K562 (cell line): ENCODE results near the gene GPR152. TPM values are rescaled to one million over a fixed set of nuclear protein-coding genes. Genes with fewer than 3 reads are reported as not detected.

ENCODE experiments used
- ATAC-seq: fragments of 200-7000 bp; cut with Tn5 transposase; 3 replicates; pipeline ENCODE4 v1.9.1; 2020; ENCODE audit warnings: moderate library complexity
- BruUV-seq: library from RNA; stranded (reverse); fragments of 400-500 nt; replicated peaks from 2 replicates; lab custom pipeline; 2021; lab: Mats Ljungman, UMichigan
- CTCF ChIA-PET: fragments of 300-600 bp; formaldehyde crosslinking; extraction: SDS; loops from one replicate; lab custom pipeline; 2021; ENCODE audit warnings: low intra/inter-chr PET ratio; lab: Yijun Ruan, JAX
- POLR2A ChIA-PET: fragments of 300-600, 350-650 bp; sonication (Branson Sonifier 250); formaldehyde crosslinking; extraction: SDS; loops from one replicate; lab custom pipeline; 2021; ENCODE audit warnings: antibody characterized with exemption, inconsistent platforms; lab: Yijun Ruan, JAX
- DNase-seq, 4 experiments: peaks; one replicate each; pipeline versions ENCODE4 v3.0.0 to v3.0.0-alpha.2; 2011 to 2018; ENCODE audit warnings: low spot score in 3 of 4, mixed read lengths in 3 of 4; ENCODE audit errors: extremely low read depth in 1 of 4
- FAIRE-seq: peaks from 2 replicates; lab custom pipeline; 2011; peaks lifted over from hg19 to GRCh38; lab: Jason Lieb, UNC
- H2AFZ ChIP-seq: 2 replicates; pipeline ENCODE4 v1.6.0; 2011; ENCODE audit warnings: low read depth, low read length, control low read depth, inconsistent platforms
- H3K27ac ChIP-seq: fragments of 200-600 bp; 3 replicates; pipeline ENCODE4 v1.8.0; 2011; ENCODE audit warnings: low read depth, mild to moderate bottlenecking, control low read depth, inconsistent platforms, low read length, moderate library complexity, mixed read lengths; ENCODE audit errors: extremely low read depth
- H3K27me3 ChIP-seq, 2 experiments: fragments of 300-600 bp in 1 of 2; 2 replicates in 1 of 2; 3 replicates in 1 of 2; pipeline versions ENCODE4 v1.6.0 to v1.8.0; 2011; ENCODE audit warnings: inconsistent platforms in 2 of 2, low read length in 2 of 2, mild to moderate bottlenecking in 1 of 2, mixed read lengths in 1 of 2, moderate library complexity in 1 of 2; ENCODE audit not compliant: control insufficient read depth in 2 of 2, insufficient read depth in 2 of 2
- H3K36me3 ChIP-seq: fragments of 300-600 bp; 3 replicates; pipeline ENCODE4 v1.8.0; 2011; ENCODE audit warnings: mild to moderate bottlenecking, low read length, inconsistent platforms; ENCODE audit not compliant: control insufficient read depth, insufficient read depth
- H3K4me1 ChIP-seq, 2 experiments: fragments of 200-600 bp in 1 of 2; replicated peaks in 1 of 2; 2 replicates in 1 of 2; 3 replicates in 1 of 2; pipeline versions ENCODE4 v1.5.1 to v1.8.0; 2011; ENCODE audit warnings: inconsistent platforms in 2 of 2, low read length in 2 of 2, mild to moderate bottlenecking in 1 of 2, mixed read lengths in 1 of 2, moderate library complexity in 1 of 2; ENCODE audit not compliant: control insufficient read depth in 2 of 2, insufficient read depth in 2 of 2
- H3K4me2 ChIP-seq: 2 replicates; pipeline ENCODE4 v1.6.1; 2011; ENCODE audit warnings: low read length, control low read depth, inconsistent platforms, mixed read lengths; ENCODE audit not compliant: insufficient read depth
- H3K4me3 ChIP-seq: fragments of 200-600 bp; sonication (generic), shearing (Covaris generic); 2 replicates; pipeline ENCODE4 v1.5.1; 2016; ENCODE audit warnings: control low read depth, inconsistent platforms
- H3K79me2 ChIP-seq: fragments of 200-600 bp; 3 replicates; pipeline ENCODE4 v1.8.0; 2011; ENCODE audit warnings: low read length, inconsistent platforms; ENCODE audit not compliant: control insufficient read depth, insufficient read depth
- H3K9ac ChIP-seq, 2 experiments: 2 replicates each; pipeline versions ENCODE4 v1.6.0 to v1.6.1; 2011; ENCODE audit warnings: low read depth in 2 of 2, low read length in 2 of 2, control low read depth in 1 of 2, inconsistent platforms in 1 of 2, mild to moderate bottlenecking in 1 of 2, mixed read lengths in 1 of 2; ENCODE audit not compliant: insufficient read depth in 1 of 2
- H3K9me1 ChIP-seq: one replicate; pipeline ENCODE4 v1.6.0; 2011; ENCODE audit warnings: inconsistent platforms, mild to moderate bottlenecking, low read length, moderate library complexity; ENCODE audit not compliant: control insufficient read depth, insufficient read depth
- H3K9me3 ChIP-seq: replicated peaks from 2 replicates; pipeline ENCODE4 v1.5.1; 2011; ENCODE audit warnings: low read depth, low read length, inconsistent platforms; ENCODE audit not compliant: control insufficient read depth, insufficient read depth
- H4K20me1 ChIP-seq: replicated peaks from 2 replicates; pipeline ENCODE4 v1.6.1; 2011; ENCODE audit warnings: low read length, inconsistent platforms, mixed read lengths; ENCODE audit not compliant: control insufficient read depth, insufficient read depth
- ERF ChIP-seq: fragments of 450-650 bp; formaldehyde crosslinking; IDR thresholded peaks from 2 replicates; pipeline ENCODE4 v1.4.0; 2020; ENCODE audit warnings: mild to moderate bottlenecking, mixed read lengths
- NR2C1 ChIP-seq, 2 experiments: fragments of 450-650 bp; IDR thresholded peaks; 2 replicates each; pipeline ENCODE4 v1.6.1; 2017; ENCODE audit warnings: mild to moderate bottlenecking in 2 of 2, antibody characterized with exemption in 1 of 2, inconsistent platforms in 1 of 2, missing compliant biosample characterization in 1 of 2, missing genetic modification characterization in 1 of 2
- NR2C2 ChIP-seq, 2 experiments: fragments of 200-800 bp in 1 of 2; sonication (Bioruptor generic) in 1 of 2; sonication (generic) in 1 of 2; formaldehyde crosslinking in 1 of 2; IDR thresholded peaks; 2 replicates each; pipeline versions ENCODE4 v1.6.1 to v1.8.0; 2016 to 2022; ENCODE audit warnings: mild to moderate bottlenecking in 1 of 2, missing compliant biosample characterization in 1 of 2, missing genetic modification characterization in 1 of 2, missing genetic modification reagents in 1 of 2
- RNF2 ChIP-seq: sonication (generic); IDR thresholded peaks from 2 replicates; pipeline ENCODE4 v1.6.1; 2016
- ZFX ChIP-seq: sonication (generic); formaldehyde crosslinking; IDR thresholded peaks from 2 replicates; pipeline ENCODE4 v1.8.0; 2022; ENCODE audit warnings: mild to moderate bottlenecking, missing genetic modification reagents, moderate library complexity
- ZNF121 ChIP-seq: sonication (generic); formaldehyde crosslinking; conservative IDR thresholded peaks from 2 replicates; pipeline ENCODE4 v1.8.0; 2022; ENCODE audit warnings: missing genetic modification reagents
- ZNF668 ChIP-seq: fragments of 250-450 bp; sonication (Bioruptor Pico); IDR thresholded peaks from 2 replicates; pipeline ENCODE4 v1.8.0; 2022; ENCODE audit warnings: mild to moderate bottlenecking, inconsistent platforms
- WGBS: fragments of 100-300 bp; shearing (Covaris generic); methylation state at CpG from one replicate; pipeline ENCODE4 v1.1.6; 2016; ENCODE audit warnings: low coverage, mixed read lengths; ENCODE audit not compliant: insufficient coverage; ENCODE audit errors: missing lambda C conversion rate; 5-methylcytosine and 5-hydroxymethylcytosine counted together
- in situ Hi-C: fragments of 300-500 bp; cut with MboI; formaldehyde crosslinking; loops from 4 replicates; pipeline ENCODE4 v1.15.0; 2018; ENCODE audit warnings: inconsistent platforms, mixed read lengths
- intact Hi-C: fragments of 100-400 bp; cut with micrococcal nuclease; formaldehyde crosslinking; loops from 2 replicates; pipeline ENCODE4 v1.14.2; 2022
- polyA plus RNA-seq, 8 experiments: library from polyadenylated mRNA; depleted of rRNA in 4 of 8; stranded (reverse) in 5 of 8; unstranded in 3 of 8; fragments of >200 nt; fragmentation: Nextera tagmentation in 2 of 8; fragmentation: Illumina TruSeq in 1 of 8; extraction: Ambion mirVana in 2 of 8; extraction: Trizol in 1 of 8; gene quantifications; 2 replicates each; pipeline versions ENCODE4 v1.2.1 to v1.2.3, GENCODE V29; 2011 to 2014; ENCODE audit warnings: inconsistent platforms in 1 of 8, missing spikeins in 1 of 8
- total RNA-seq, 7 experiments: library from RNA; depleted of rRNA in 6 of 7; stranded (reverse); fragments of >200 nt in 6 of 7; fragmentation: Illumina TruSeq in 2 of 7; extraction: Trizol in 2 of 7; gene quantifications; 2 replicates each; pipeline versions ENCODE4 v1.2.1 to v1.2.3, GENCODE V29; 2011 to 2021; ENCODE audit warnings: low replicate concordance in 1 of 7
- TF ChIP-seq, protein P1 (sequence below): fragments of 450-650 bp; formaldehyde crosslinking; IDR thresholded peaks from 2 replicates; pipeline ENCODE4 v1.4.0; 2022; ENCODE audit warnings: mild to moderate bottlenecking, moderate library complexity
- TF ChIP-seq, protein P2 (sequence below): fragments of 250-450 bp; sonication (Bioruptor Pico); IDR thresholded peaks from 2 replicates; pipeline ENCODE4 v1.5.0; 2020; ENCODE audit warnings: mild to moderate bottlenecking, borderline replicate concordance

GPR152 gene
- total and polyA plus RNA-seq, 9 of the 15 experiments (the other 6 are each of a cell fraction or from before 2014, with no cell fraction given), result not detected

DNA sequence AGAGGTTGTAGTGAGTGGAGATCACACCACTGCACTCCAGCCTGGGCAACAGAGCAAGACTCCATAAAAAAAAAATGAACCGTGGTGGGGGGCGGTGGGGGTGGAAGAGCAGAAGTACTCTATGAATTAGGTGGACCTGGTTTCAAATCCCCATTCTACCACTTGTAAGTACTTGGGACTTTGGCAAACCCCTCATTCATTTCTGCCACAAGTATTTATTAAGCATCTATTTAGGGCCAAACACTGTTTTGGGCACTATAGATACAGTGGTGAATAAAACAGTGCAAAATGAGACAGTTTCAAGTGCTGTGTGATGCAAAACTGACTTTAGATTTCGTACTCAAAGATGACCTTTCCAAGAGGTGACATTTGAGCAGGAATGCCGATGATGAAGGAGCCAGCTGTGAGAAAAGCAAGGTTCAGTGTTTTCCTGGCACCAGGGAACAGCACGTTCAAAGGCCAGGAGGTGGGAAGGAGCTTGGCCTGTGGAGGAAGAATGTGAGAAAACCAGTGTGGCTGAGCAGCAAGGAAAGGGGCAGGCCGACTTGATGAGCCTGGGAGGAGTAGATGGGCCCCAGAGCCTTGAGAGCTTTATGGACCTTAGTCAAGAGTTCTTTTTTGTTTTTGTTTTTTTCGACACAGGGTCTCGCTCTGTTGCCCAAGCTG lies 17.9 kb upstream of the GPR152 start:
- POLR2A ChIA-PET, result interaction anchor here (1.0 kb wide), 1 partner anchor 90 kb away, joined by 3 read pairs; no protein-coding TSS in a partner anchor
- peaks cover 6 to 29% of the 10 kb centered on the region in 2 experiments; a peak in 4 of 5 replicates for H3K4me1 ChIP-seq

DNA sequence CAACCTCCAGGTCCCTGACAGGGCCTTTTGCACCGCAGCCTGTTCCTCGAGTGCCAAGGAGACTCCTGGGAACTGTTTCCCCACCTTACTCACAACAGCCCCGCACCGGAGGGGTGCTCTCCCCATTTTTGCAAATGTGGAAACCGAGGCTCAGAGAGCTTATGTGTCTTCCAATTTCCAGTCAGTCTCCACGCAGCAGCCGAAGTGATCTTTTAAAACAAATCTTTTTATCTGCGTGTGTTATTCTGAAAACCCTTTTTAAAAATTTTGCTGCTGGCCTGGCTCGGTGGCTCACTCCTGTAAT lies 16.9 kb upstream of the GPR152 start:
- POLR2A ChIA-PET, result no interaction called here
- WGBS, result 7% methylated on average over 9 of the region's 9 CpGs
- H3K9me1 ChIP-seq, result no peaks in the 10 kb centered on the region
- H3K9ac ChIP-seq, result peak overlapping the region; percentile 76 to 98
- ATAC-seq (no peak), FAIRE-seq (no peak), DNase-seq (no peak)
- H3K4me2 ChIP-seq, result peak overlapping the region; percentile 86
- H3K4me3 ChIP-seq, result peak overlapping the region; percentile 76
- in situ Hi-C loops, result no loop called here
- no peaks in the 10 kb centered on the region for H3K9me3 ChIP-seq
- intact Hi-C loops, result loop anchor here (1.0 to 5.0 kb wide), 2 partner anchors 47 to 68 kb away; partner anchors contain the start of gene PPP1CA
- H4K20me1 ChIP-seq, result no peaks in the 10 kb centered on the region
- H3K27me3 ChIP-seq, result no peaks in the 10 kb centered on the region
- peak overlapping the region; percentile 72 for H3K27ac ChIP-seq
- peak overlapping the region; percentile 96 for H2AFZ ChIP-seq
- CTCF ChIA-PET, result interaction anchor here (0.5 kb wide), 1 partner anchor 44 kb away, joined by 4 read pairs; no protein-coding TSS in a partner anchor
- peaks cover 6 to 37% of the 10 kb centered on the region in 2 experiments; a peak in 4 of 5 replicates for H3K4me1 ChIP-seq
- H3K36me3 ChIP-seq, result no peaks in the 10 kb centered on the region
- TSS peak; percentile 40 for BruUV-seq
- peaks cover 12% of the 10 kb centered on the region for H3K79me2 ChIP-seq
- TF ChIP-seq ERF (peak; percentile 81; the same call in 1 of the 2 replicates), ZFX (CRISPR knock-in tag) (peak; percentile 86; the same call in 1 of the 2 replicates), ZNF668 (CRISPR knock-in tag) (no peak), NR2C1 (IDR thresholded peaks at IDR 0.05) (no peak), NR2C1 (tag; IDR thresholded peaks at IDR 0.05) (no peak), RNF2 (0 out of 2 replicates have a peak, but pooled peaks have one; percentile 5)
- TF ChIP-seq, protein P1, sequence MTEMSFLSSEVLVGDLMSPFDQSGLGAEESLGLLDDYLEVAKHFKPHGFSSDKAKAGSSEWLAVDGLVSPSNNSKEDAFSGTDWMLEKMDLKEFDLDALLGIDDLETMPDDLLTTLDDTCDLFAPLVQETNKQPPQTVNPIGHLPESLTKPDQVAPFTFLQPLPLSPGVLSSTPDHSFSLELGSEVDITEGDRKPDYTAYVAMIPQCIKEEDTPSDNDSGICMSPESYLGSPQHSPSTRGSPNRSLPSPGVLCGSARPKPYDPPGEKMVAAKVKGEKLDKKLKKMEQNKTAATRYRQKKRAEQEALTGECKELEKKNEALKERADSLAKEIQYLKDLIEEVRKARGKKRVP (CRISPR knock-in tag), result 0 out of 2 replicates have a peak, but pooled peaks have one; percentile 26
- TF ChIP-seq, protein P2, sequence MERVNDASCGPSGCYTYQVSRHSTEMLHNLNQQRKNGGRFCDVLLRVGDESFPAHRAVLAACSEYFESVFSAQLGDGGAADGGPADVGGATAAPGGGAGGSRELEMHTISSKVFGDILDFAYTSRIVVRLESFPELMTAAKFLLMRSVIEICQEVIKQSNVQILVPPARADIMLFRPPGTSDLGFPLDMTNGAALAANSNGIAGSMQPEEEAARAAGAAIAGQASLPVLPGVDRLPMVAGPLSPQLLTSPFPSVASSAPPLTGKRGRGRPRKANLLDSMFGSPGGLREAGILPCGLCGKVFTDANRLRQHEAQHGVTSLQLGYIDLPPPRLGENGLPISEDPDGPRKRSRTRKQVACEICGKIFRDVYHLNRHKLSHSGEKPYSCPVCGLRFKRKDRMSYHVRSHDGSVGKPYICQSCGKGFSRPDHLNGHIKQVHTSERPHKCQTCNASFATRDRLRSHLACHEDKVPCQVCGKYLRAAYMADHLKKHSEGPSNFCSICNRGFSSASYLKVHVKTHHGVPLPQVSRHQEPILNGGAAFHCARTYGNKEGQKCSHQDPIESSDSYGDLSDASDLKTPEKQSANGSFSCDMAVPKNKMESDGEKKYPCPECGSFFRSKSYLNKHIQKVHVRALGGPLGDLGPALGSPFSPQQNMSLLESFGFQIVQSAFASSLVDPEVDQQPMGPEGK, result no peak

More for the DNA sequence above, 17.9 kb upstream of the GPR152 start:
- no peaks in the 10 kb centered on the region for H3K9me1 ChIP-seq
- H3K36me3 ChIP-seq, result no peaks in the 10 kb centered on the region
- peak overlapping the region; percentile 60; the same call in 1 of the 2 replicates for H2AFZ ChIP-seq
- no peak overlapping the region for H3K4me3 ChIP-seq
- TF ChIP-seq NR2C2 (CRISPR knock-in tag; IDR thresholded peaks at IDR 0.05) (no peak), NR2C2 (tag; IDR thresholded peaks at IDR 0.05) (no peak), ZNF121 (CRISPR knock-in tag) (0 out of 2 replicates have a peak, but pooled peaks have one; percentile 1)
- intact Hi-C loops (loop anchor here (5.0 kb wide), 1 partner anchor 37 kb away; the partner anchor contains the start of genes CDK2AP2 and PITPNM1), in situ Hi-C loops (no loop called here)
- no peaks in the 10 kb centered on the region for H3K9me3 ChIP-seq
- CTCF ChIA-PET, result no interaction called here
- H3K27me3 ChIP-seq, result no peaks in the 10 kb centered on the region
- H4K20me1 ChIP-seq, result no peaks in the 10 kb centered on the region
- no peak overlapping the region for H3K9ac ChIP-seq
- peak; percentile 15 for FAIRE-seq
- no TSS peak for BruUV-seq
- 78% methylated on average over 8 of the region's 8 CpGs for WGBS
- ATAC-seq, result no peak
- peaks cover 4% of the 10 kb centered on the region; the same call in 2 of the 3 replicates for H3K79me2 ChIP-seq
- H3K27ac ChIP-seq, result no peak overlapping the region
- H3K4me2 ChIP-seq, result no peak overlapping the region
- no peak for DNase-seq
